ENCODE results near the gene NHLH2.

The NHLH2 gene

DNA sequence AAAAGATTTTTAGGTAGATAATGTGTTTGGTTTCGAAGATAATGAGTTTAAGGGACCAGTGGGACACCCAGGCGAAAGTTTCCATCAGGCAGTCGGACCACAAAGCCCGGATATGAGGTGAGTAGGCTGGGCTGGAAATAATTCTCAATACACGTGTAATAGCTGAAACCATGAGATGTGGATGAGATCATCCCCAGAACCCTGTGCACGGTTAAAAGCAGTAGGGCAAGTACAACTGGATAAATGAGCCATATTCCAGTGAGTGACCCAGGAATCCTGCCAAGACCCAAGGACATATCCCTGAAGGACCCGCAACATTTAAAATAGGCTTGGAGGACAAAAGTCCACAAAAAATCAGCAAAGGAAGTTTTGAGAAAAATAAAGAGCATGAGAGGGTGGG is 21.5 kb upstream of the NHLH2 start:
- TF ChIP-seq POLR2A (IDR thresholded peaks at IDR 0.05; ENCODE audit: low read depth, low read length): no peak
- FAIRE-seq (no peak), DNase-seq (ENCODE audit: insufficient read length, low spot score) (no peak)

GRCh38 chr1:115854005-115854404 is 13.1 kb upstream of the NHLH2 start:
- DNase-seq (ENCODE audit: insufficient read length, low spot score): no peak
- FAIRE-seq: no peak
- TF ChIP-seq POLR2A (IDR thresholded peaks at IDR 0.05; ENCODE audit: low read depth, low read length): no peak

- TF ChIP-seq POLR2A (IDR thresholded peaks at IDR 0.05; ENCODE audit: low read depth, low read length): no peak
- FAIRE-seq: no peak
- DNase-seq (ENCODE audit: insufficient read length, low spot score): no peak
Observed at GRCh38 chr1:115850937-115851336, 10.0 kb upstream of the NHLH2 start.

DNA sequence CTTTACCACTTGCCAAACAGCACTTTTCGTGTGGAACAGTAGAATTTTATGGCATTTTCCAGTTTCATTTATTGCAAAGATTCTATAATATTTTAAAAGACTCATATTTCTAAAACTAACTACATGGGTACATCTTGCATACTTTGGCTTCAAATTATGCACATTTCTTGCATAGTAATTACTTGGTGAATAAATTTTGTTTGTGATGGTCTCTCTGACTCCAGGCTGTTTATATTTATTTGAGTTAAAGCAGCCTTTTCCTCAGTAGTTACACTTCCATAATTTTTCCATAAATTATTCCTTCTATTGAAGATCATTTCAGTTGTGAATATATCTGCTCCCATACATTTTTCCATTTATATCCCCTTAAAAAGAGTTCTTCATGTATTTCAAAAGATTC is 6.9 kb upstream of the NHLH2 start:
- DNase-seq (ENCODE audit: insufficient read length, low spot score): no peak
- no peak for FAIRE-seq
- TF ChIP-seq POLR2A (IDR thresholded peaks at IDR 0.05; ENCODE audit: low read depth, low read length): no peak

- FAIRE-seq: no peak
- no peak for TF ChIP-seq POLR2A (IDR thresholded peaks at IDR 0.05; ENCODE audit: low read depth, low read length)
- DNase-seq (ENCODE audit: insufficient read length, low spot score): no peak
Observed at GRCh38 chr1:115842948-115843347, 2.0 kb upstream of the NHLH2 start.

DNA sequence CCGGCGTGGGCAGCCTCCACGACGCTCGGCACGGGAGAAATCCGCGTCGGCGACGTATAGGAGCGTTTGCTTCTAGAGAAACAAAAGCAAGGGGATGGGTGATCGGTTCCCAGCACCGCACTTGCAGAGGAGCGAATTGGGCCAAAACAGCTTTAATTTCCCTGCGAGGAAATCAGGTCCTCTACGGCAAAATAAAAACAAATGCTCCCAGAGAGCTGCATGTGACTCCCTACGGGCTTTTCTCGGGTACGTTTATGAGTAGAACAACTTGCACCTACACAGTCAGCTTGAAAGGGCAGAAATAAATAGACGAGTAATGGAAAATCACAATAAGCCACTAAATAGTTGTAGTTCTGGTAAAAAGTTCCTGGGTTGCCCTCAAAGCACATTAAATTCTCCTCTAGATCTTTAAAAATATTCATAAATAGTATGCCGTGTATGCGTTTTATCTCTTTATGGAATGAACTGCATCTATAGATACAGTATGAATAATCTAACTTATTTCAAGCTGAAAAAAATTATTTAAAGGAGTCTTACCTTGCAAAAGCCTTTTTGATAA is 1.2 kb downstream of the NHLH2 start:
- no peak for FAIRE-seq
- no peak for DNase-seq (ENCODE audit: insufficient read length, low spot score)
- TF ChIP-seq POLR2A (IDR thresholded peaks at IDR 0.05; ENCODE audit: low read depth, low read length): no peak

GRCh38 chr1:115839029-115839678 is 1.8 kb downstream of the NHLH2 start:
- no peak for FAIRE-seq
- TF ChIP-seq POLR2A (IDR thresholded peaks at IDR 0.05; ENCODE audit: low read depth, low read length): no peak
- DNase-seq (ENCODE audit: insufficient read length, low spot score): no peak

DNA sequence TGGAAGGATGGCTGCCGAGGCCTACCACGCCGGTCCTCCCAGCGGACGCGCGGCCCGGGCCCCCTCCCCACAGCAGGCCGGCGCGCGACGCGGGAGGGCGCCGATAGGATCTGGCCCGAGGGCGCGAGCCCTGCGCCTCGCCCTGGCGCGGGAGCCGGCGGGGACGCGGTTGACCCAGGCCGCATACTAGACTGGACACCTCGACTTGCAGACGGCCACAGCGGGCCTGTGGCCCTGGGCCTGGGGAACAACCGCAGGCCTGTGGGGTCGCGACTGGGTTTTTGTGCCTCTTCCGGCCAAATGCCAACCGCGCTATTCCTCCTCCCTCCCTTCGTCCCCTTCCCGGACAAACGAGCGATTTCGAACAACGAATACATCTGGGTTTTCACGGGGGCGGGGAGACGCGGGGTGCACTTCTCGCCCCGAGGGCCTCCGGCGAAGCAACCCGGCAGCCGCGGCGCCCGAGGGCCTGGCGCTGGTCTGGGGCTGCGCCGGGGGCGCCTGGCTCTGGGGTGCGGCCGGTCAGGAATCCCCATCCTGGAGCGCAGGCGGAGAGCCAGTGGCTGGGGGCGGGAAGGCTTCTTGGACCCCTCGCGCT is 2.4 kb downstream of the NHLH2 start:
- no peak for FAIRE-seq
- DNase-seq (ENCODE audit: insufficient read length, low spot score): no peak
- no peak for TF ChIP-seq POLR2A (IDR thresholded peaks at IDR 0.05; ENCODE audit: low read depth, low read length)

DNA sequence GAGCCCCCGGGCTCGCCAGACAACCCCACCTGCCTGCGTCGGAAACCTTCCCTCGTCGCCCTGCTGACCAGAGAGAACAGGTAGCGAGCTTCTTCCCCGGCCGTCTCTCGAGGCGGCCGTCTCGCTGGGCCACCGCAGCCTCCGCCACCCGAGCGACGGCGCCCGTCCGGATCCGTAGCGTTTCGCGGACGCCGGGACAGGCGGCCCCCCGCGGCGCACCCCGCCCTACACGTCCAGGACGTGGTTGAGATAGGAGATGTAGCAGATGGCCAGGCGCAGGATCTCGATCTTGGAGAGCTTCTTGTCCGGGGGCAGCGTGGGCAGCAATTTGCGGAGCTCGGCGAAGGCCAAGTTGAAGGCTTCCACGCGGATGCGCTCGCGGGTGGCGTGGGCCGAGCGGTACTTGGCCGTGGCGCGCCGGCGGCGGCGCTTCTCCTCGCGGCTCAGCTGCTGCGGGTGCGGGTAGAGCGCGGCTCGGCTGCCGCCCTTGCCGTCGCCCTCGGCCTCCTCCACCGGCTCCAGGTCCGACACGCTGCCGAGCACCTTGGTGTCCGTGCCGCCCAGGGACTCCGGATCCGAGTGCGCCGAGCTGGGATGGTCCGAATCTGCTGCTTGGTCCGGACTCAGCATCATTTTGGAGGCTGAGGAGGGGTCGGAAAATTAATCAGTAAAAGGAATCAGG is 3.0 kb downstream of the NHLH2 start:
- FAIRE-seq (no peak), DNase-seq (ENCODE audit: insufficient read length, low spot score) (no peak)
- TF ChIP-seq POLR2A (IDR thresholded peaks at IDR 0.05; ENCODE audit: low read depth, low read length): no peak

GRCh38 chr1:115837341-115837739 is 3.6 kb downstream of the NHLH2 start:
- DNase-seq (ENCODE audit: insufficient read length, low spot score) (no peak), FAIRE-seq (no peak)
- no peak for TF ChIP-seq POLR2A (IDR thresholded peaks at IDR 0.05; ENCODE audit: low read depth, low read length)

GRCh38 chr1:115833856-115834255 is 7.1 kb downstream of the NHLH2 start:
- FAIRE-seq (no peak), DNase-seq (ENCODE audit: insufficient read length, low spot score) (no peak)
- TF ChIP-seq POLR2A (IDR thresholded peaks at IDR 0.05; ENCODE audit: low read depth, low read length): no peak

GRCh38 chr1:115832651-115833050 is 8.3 kb downstream of the NHLH2 start:
- no peak for TF ChIP-seq POLR2A (IDR thresholded peaks at IDR 0.05; ENCODE audit: low read depth, low read length)
- FAIRE-seq (no peak), DNase-seq (ENCODE audit: insufficient read length, low spot score) (no peak)

- no peak for DNase-seq (ENCODE audit: insufficient read length, low spot score)
- FAIRE-seq: no peak
- no peak for TF ChIP-seq POLR2A (IDR thresholded peaks at IDR 0.05; ENCODE audit: low read depth, low read length)
Observed at GRCh38 chr1:115830963-115831362, 10.0 kb downstream of the NHLH2 start.

DNA sequence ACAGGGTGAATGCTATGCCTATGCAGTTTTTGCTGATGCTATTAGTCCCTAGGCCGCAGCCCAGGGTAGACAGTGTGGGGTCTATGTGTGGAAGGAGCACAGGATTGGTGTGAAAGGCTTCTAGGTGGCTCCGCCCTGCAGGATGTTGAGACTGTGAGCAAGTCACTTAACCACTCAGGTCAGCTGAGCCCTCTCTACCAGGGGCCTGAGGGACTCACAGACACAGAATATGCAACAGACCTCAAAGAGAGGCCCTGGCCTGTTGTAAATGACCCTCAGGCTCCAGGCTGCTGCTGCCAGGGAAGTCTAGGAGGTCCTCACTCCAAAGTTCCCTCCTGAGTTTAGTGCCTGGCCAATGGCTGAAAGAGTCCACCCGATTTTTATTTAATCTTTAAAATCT is 11.0 kb downstream of the NHLH2 start:
- DNase-seq (ENCODE audit: insufficient read length, low spot score) (no peak), FAIRE-seq (no peak)
- TF ChIP-seq POLR2A (IDR thresholded peaks at IDR 0.05; ENCODE audit: low read depth, low read length): no peak

Data from H54 (cell line).